Measurements from ENCODE around the gene CPPED1.

GRCh38 chr16:12791340-12791739, 12.3 kb downstream of the CPPED1 start:
- TF ChIP-seq CTCF (IDR thresholded peaks at IDR 0.05) (no peak), EZH2 (IDR thresholded peaks at IDR 0.05) (no peak), EZH2phosphoT487 (IDR thresholded peaks at IDR 0.05) (no peak)
